Common myeloid progenitor, CD34-positive (primary cell): ENCODE data around the gene SLCO2B1.

Source experiments
- CTCF ChIA-PET: fragments of 350-600 bp; sonication (Branson Sonifier 250); formaldehyde crosslinking; loops from one replicate; lab custom pipeline; 2021; ENCODE audit warnings: antibody characterized with exemption; lab: Charles Lee
- POLR2A ChIA-PET: fragments of 350-600 bp; sonication (Branson Sonifier 250); formaldehyde crosslinking; loops from one replicate; lab custom pipeline; 2021; ENCODE audit warnings: antibody characterized with exemption; lab: Charles Lee
- DNase-seq, 3 donors: peaks; one replicate each; pipeline versions ENCODE4 v3.0.0 to v3.0.0-alpha.2; 2013
- H3K27ac ChIP-seq, 2 experiments: 1 replicate in 1 of 2; 2 replicates in 1 of 2; pipeline ENCODE4 v1.7.0; 2013; ENCODE audit warnings: inconsistent platforms in 2 of 2, low read length in 2 of 2, mild to moderate bottlenecking in 2 of 2, low read depth in 1 of 2, moderate library complexity in 1 of 2; ENCODE audit not compliant: severe bottlenecking in 2 of 2, insufficient read depth in 1 of 2, poor library complexity in 1 of 2
- H3K27me3 ChIP-seq, 5 experiments: replicated peaks in 2 of 5; 1 replicate in 3 of 5; 2 replicates in 2 of 5; pipeline versions ENCODE4 v1.6.1 to v1.7.0; 2013; ENCODE audit warnings: low read length in 4 of 5, mild to moderate bottlenecking in 2 of 5, moderate library complexity in 2 of 5, inconsistent platforms in 1 of 5; ENCODE audit not compliant: insufficient read depth in 5 of 5, control insufficient read depth in 4 of 5
- H3K36me3 ChIP-seq, 4 experiments: 1 replicate in 2 of 4; 2 replicates in 2 of 4; pipeline versions ENCODE4 v1.6.1 to v1.7.0; 2013; ENCODE audit warnings: low read length in 3 of 4, control low read depth in 1 of 4, mild to moderate bottlenecking in 1 of 4; ENCODE audit not compliant: control insufficient read depth in 4 of 4, insufficient read depth in 4 of 4
- H3K4me1 ChIP-seq, 4 experiments: 1 replicate in 3 of 4; 2 replicates in 1 of 4; pipeline versions ENCODE4 v1.6.1 to v1.7.1; 2013; ENCODE audit warnings: low read length in 3 of 4, mild to moderate bottlenecking in 3 of 4, control low read depth in 1 of 4, inconsistent platforms in 1 of 4, moderate library complexity in 1 of 4; ENCODE audit not compliant: control insufficient read depth in 4 of 4, insufficient read depth in 4 of 4; ENCODE audit errors: control extremely low read depth in 1 of 4
- H3K4me3 ChIP-seq, 7 experiments: 1 replicate in 4 of 7; 2 replicates in 3 of 7; pipeline versions ENCODE4 v1.5.1 to v1.7.0; 2013; ENCODE audit warnings: mild to moderate bottlenecking in 7 of 7, low read length in 6 of 7, moderate library complexity in 6 of 7, inconsistent platforms in 2 of 7, low read depth in 2 of 7, control low read depth in 1 of 7; ENCODE audit not compliant: insufficient read depth in 4 of 7, control insufficient read depth in 1 of 7; ENCODE audit errors: extremely low read depth in 1 of 7
- H3K9me3 ChIP-seq, 5 experiments: 1 replicate in 4 of 5; 2 replicates in 1 of 5; pipeline versions ENCODE4 v1.6.1 to v1.7.1; 2013; ENCODE audit warnings: low read length in 4 of 5, mild to moderate bottlenecking in 2 of 5, inconsistent platforms in 1 of 5, low read depth in 1 of 5, moderate library complexity in 1 of 5; ENCODE audit not compliant: control insufficient read depth in 4 of 5, insufficient read depth in 2 of 5; ENCODE audit errors: control extremely low read depth in 1 of 5
- WGBS: methylation state at CpG from one replicate; pipeline ENCODE4 v1.1.5; 2013; ENCODE audit not compliant: insufficient coverage; 5-methylcytosine and 5-hydroxymethylcytosine counted together

Gene SLCO2B1

DNA sequence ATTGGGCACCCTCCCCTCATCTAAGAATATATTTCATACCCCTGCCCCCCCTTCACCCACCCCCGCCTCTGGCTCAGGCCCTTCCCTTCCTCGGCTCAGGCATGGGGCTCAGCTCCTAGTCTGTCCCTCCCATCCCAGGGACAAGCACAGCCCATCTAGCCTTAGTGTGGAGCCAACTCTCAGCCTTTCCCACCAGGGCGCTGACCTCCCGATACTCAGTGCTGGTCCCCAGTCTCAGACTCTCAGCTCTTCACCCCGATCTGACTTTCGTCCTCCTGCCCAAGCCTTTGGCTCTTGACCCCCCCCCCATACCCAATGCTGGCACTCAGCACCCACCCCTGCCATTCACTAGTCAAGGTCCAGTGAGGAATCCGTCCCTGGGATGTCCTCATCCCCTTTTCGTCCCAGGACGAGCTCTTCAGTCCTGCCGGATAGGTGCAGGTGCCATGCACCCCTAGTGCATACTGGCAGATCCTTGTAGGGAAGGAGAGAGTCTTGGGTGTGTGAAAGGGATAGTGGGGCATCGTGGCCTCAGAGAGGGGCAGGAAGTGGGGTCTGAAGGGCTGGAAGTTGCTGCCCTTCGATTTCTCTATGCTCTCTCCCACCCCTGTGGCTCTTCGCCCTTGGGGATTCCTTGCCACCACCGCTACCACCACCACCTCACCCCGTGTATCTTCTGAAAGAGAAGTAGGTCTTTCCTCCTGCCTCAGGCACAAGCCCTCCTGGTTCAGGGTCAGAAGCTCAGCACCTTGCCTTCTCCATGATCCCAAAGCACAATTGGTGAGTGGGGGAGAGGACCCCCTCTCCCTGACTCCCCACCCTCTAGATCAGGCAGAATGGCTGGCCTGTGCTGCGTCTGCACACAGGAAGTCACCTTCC lies 92.1 kb downstream of the SLCO2B1 start:
- peaks cover 0 to 68% (median 49%) of the 10 kb centered on the region in 5 experiments for H3K27me3 ChIP-seq
- H3K9me3 ChIP-seq = no peaks in the 10 kb centered on the region
- 89% methylated on average over 8 of the region's 16 CpGs for WGBS
- H3K27ac ChIP-seq = no peak overlapping the region
- H3K4me1 ChIP-seq = peaks cover 0 to 21% (median 18%) of the 10 kb centered on the region in 4 experiments
- POLR2A ChIA-PET = no interaction called here
- no peaks in the 10 kb centered on the region for H3K36me3 ChIP-seq
- CTCF ChIA-PET = interaction anchor here (0.6 to 15.7 kb wide), 17 partner anchors 8 to 221 kb away, joined by 3 to 239 read pairs (median 6); no protein-coding TSS in a partner anchor
- no peak for DNase-seq
- no peak overlapping the region for H3K4me3 ChIP-seq

- POLR2A ChIA-PET = no interaction called here
Measured at GRCh38 chr11:75244052-75244814, 93.3 kb downstream of the SLCO2B1 start.

GRCh38 chr11:75245356-75246005 lies 94.6 kb downstream of the SLCO2B1 start:
- POLR2A ChIA-PET = no interaction called here

More at GRCh38 chr11:75244052-75244814, 93.3 kb downstream of the SLCO2B1 start:
- 90% methylated on average over 7 of the region's 10 CpGs for WGBS
- peaks cover 0 to 21% (median 18%) of the 10 kb centered on the region in 4 experiments for H3K4me1 ChIP-seq
- H3K9me3 ChIP-seq = no peaks in the 10 kb centered on the region
- H3K36me3 ChIP-seq = no peaks in the 10 kb centered on the region
- H3K4me3 ChIP-seq = no peak overlapping the region
- H3K27me3 ChIP-seq = peaks cover 0 to 60% (median 42%) of the 10 kb centered on the region in 5 experiments
- no peak overlapping the region for H3K27ac ChIP-seq
- DNase-seq = no peak
- CTCF ChIA-PET = interaction anchor here (1.3 to 15.7 kb wide), 7 partner anchors 7 to 111 kb away, joined by 4 to 239 read pairs (median 7); no protein-coding TSS in a partner anchor

DNA sequence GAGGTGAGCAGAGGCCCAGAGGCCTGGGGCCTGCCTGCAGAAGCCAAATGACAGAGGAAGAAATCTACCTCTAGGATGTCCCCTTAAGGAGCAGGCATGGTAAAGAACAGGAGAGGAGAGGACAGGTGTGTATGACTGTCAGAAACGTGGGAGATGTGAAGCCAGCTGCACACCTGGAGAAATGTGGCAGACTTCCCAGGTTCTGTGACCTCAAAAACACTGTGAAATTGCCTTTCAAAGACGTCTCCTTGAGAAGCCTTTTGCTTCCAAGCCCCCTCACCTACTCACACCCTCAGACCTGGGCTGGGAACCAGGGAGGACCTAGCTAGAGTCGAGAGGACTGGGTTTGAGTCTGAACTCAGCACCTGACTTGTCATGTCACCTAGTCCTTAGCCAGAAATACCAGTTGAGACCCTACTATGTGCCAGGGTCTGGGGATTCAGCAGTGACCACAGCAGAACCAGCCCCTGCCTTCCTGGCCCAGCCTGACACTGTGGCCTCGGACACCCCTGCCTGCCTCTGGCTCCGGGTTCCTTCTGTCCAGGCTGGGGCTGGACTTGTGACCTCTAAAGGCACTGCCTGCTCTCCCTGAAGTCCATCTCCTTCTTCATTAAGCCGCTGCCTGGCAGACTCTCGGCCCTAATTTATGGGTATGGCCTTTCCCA lies 95.2 kb downstream of the SLCO2B1 start:
- Histone ChIP-seq H3K27me3 (peaks cover 0 to 41% (median 30%) of the 10 kb centered on the region in 5 experiments), H3K27ac (no peak overlapping the region), H3K36me3 (no peaks in the 10 kb centered on the region), H3K4me3 (no peak overlapping the region), H3K4me1 (peaks cover 0 to 12% (median 6%) of the 10 kb centered on the region in 4 experiments), H3K9me3 (no peaks in the 10 kb centered on the region)
- WGBS = 76% methylated on average over 4 of the region's 7 CpGs
- ChIA-PET POLR2A (no interaction called here), CTCF (interaction anchor here (1.0 to 15.7 kb wide), 5 partner anchors 20 to 317 kb away, joined by 3 to 239 read pairs (median 17); no protein-coding TSS in a partner anchor)
- no peak for DNase-seq

More at GRCh38 chr11:75245356-75246005, 94.6 kb downstream of the SLCO2B1 start:
- H3K27me3 ChIP-seq = peaks cover 0 to 48% (median 30%) of the 10 kb centered on the region in 5 experiments
- 92% methylated on average over 2 of the region's 5 CpGs for WGBS
- H3K4me3 ChIP-seq = no peak overlapping the region
- CTCF ChIA-PET = interaction anchor here (1.0 to 15.7 kb wide), 7 partner anchors 12 to 222 kb away, joined by 3 to 239 read pairs (median 5); no protein-coding TSS in a partner anchor
- no peak for DNase-seq
- H3K4me1 ChIP-seq = peaks cover 0 to 18% (median 13%) of the 10 kb centered on the region in 4 experiments
- H3K36me3 ChIP-seq = no peaks in the 10 kb centered on the region
- H3K9me3 ChIP-seq = no peaks in the 10 kb centered on the region
- no peak overlapping the region for H3K27ac ChIP-seq

DNA sequence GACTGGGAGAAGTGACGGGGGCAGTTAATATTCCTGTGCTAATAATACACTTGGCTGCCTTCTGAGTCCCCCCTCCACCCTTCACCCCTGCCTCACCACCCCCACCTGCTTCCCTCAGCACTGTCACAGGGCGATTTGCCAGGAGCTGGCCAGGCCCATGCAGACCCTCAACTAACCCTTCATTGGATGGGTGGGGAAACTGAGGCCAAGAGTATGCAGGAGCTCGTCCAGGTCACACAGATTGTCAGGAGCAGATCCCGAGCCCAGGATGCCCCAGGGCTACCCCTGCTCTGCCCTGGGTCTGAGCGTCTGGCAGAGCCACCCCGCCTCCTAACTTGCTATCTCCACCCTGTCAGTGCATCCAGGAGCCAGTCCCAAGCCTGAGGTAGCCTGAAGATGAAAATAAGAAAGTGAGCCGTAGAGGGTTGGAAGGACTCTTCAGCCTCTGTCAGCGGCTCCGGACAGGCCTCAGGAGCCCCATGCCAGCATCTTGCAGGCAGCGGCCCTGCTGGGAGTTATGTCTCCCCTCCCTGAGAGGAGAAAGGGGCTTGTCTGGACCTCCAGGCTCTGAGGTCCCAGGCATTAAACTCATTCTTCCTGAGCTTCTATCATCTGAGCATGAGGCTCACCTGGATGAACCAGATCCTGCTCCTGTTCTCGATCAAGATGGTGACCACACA lies 95.9 kb downstream of the SLCO2B1 start:
- H3K4me1 ChIP-seq = peaks cover 0 to 6% (median 3%) of the 10 kb centered on the region in 4 experiments
- H3K27ac ChIP-seq = no peak overlapping the region
- no peaks in the 10 kb centered on the region for H3K9me3 ChIP-seq
- H3K36me3 ChIP-seq = no peaks in the 10 kb centered on the region
- POLR2A ChIA-PET = interaction anchor here (0.6 kb wide), 1 partner anchor 14 kb away, joined by 3 read pairs; no protein-coding TSS in a partner anchor
- H3K27me3 ChIP-seq = peaks cover 0 to 36% (median 26%) of the 10 kb centered on the region in 5 experiments
- WGBS = 94% methylated on average over 8 of the region's 11 CpGs
- CTCF ChIA-PET = interaction anchor here (0.9 to 15.7 kb wide), 12 partner anchors 8 to 317 kb away, joined by 3 to 239 read pairs (median 6); no protein-coding TSS in a partner anchor
- no peak for DNase-seq
- H3K4me3 ChIP-seq = no peak overlapping the region

GRCh38 chr11:75248924-75249256 lies 98.0 kb downstream of the SLCO2B1 start:
- DNase-seq = no peak
- WGBS = 64% methylated on average over 5 of the region's 11 CpGs
- Histone ChIP-seq H3K4me1 (no peaks in the 10 kb centered on the region), H3K4me3 (no peak overlapping the region), H3K27me3 (peaks cover 0 to 15% (median 10%) of the 10 kb centered on the region in 5 experiments), H3K27ac (no peak overlapping the region), H3K9me3 (peaks cover 1 to 6% (median 4%) of the 10 kb centered on the region in 5 experiments), H3K36me3 (no peaks in the 10 kb centered on the region)
- CTCF ChIA-PET = interaction anchor here (0.8 to 15.7 kb wide), 31 partner anchors 7 to 549 kb away, joined by 3 to 239 read pairs (median 5); partner anchors contain the start of gene TPBGL
- POLR2A ChIA-PET = no interaction called here
